GM15510 (cell line): ENCODE measurements around the gene ZP1.
A peak's percentile ranks its signal among the peaks of the same experiment; 100 is the strongest.

ENCODE experiments used
- POLR2A ChIP-seq: IDR thresholded peaks from 3 replicates; pipeline ENCODE4 v1.6.1; 2011; ENCODE audit warnings: borderline replicate concordance; ENCODE audit not compliant: insufficient read length; ENCODE audit errors: extremely low read depth

ZP1 gene

DNA sequence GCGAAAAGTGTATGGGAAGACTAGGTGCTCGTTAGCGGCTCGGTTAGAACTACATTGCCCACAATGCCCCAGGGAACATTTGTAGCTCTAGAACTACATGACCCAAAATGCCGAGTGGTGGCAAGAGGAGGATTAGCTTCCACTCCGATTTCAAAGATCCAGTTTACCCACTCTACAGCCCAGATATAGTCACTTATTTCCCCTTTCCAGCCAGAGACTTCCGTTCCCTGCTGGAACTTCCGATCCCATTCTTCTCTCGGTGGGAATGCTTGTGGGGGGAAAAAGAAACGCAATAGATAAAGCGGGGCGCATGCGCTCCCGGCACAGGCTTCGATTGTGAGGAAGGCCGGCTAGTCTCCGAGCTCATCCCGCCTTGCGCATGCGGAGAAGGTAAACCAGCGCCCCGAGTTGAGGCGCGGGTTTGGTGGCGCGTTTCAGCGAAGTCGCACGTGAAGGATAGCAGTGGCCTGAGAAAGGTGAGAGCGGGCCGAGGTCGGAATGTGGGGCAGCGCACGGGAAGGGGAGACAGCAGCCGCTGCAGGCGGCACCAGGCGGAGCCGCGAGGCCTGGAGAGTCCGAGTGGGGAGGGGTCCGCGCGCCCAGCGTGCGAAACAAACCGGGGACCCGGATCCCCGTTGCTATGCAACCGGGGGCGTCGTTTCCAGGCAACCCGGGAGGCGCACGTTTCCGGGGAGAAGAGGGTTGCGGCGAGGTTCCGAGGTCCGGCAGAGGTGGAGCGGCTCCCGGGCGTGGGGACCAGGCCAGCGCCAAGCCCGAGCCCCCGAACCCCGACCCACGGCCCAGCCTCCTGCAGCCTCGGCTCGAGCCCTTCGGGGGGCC lies 46.7 kb downstream of the ZP1 start, which contains the start of gene TMEM109:
Gene TMEM109, plus strand, starts transcription at position 366 of the 840 bp plus-strand sequence. CDS start 5,536 bp downstream, outside the sequence.
- peak; percentile 53 for TF ChIP-seq POLR2A

DNA sequence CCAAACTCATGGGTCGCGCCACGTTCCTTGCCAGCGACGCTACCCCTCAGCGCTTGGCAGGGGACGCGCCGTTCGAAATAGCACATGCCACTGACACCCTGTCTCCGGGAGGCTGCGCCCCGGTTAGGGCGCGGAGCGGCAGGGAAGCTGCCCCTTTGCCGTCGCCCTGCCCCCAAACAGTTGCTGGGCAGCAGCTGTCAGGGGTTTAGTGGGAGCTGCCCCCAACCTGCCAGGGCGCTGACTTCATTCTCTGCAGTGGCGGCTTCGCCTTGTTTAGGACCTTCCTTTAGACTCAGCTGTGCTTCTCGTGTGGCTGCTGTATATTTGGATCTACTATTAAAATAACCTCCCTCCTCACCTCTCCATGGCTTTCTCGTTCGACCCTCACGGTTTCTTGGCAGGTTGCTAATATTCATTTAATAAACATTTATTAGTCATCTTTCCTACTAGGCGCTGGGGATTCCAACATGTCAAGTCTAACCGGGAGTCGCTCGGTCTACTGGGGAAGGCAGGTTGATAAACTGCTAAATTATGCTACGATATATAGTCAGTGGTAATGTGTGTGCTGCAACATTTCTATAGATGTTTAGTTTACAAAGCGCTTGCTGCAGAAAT lies 47.4 kb downstream of the ZP1 start:
- no peak for TF ChIP-seq POLR2A

GRCh38 chr11:60915248-60915914 lies 48.0 kb downstream of the ZP1 start:
- peak; percentile 43 for TF ChIP-seq POLR2A

DNA sequence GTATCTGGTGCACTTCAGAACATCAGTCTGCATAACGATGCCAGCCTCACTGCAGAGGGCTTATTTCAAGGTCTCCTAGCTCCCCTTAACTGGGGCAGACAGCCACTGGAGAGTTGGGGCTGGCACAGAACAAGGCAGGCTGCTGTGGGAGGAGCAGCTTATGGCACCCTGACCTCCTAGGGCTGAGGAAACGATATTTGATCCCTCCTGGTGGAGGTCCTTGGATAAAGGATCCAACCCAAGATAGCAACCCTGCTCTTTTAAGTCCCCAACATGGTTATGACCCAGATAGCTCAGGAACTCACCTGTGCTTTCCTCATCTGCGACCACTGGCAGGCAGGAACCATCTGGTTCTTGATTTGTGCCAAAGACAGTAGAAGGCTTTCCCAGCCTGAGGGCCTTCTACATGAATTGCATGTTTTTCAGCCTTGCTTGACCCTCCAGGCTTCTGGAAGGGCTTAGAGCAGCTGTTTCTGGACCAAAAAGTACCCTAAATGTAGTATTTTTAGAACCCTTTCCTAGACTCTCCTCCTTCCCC lies 49.4 kb downstream of the ZP1 start:
- no peak for TF ChIP-seq POLR2A

DNA sequence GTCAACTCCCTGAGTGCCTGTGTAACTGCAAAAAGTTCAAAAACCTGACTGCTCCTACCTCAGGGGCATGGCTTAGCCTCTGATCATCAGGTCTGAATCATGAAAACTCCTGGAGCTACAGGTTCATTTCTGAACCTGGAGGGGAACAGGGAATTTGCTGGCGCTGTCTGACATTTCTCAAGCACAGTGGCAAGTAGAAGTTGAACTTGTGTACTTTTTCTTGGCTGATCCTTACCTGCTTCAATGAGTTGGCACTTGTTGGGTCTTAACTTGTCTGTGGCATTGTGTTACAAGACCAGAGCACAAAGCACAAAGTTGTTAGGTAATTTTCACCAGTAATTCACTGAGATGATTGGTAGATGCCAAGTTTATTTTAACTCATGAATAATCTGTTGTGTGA lies 49.9 kb downstream of the ZP1 start:
- TF ChIP-seq POLR2A, result no peak

- TF ChIP-seq POLR2A, result no peak
These were observed 51.1 kb downstream of the ZP1 start for GRCh38 chr11:60918251-60918938.

DNA sequence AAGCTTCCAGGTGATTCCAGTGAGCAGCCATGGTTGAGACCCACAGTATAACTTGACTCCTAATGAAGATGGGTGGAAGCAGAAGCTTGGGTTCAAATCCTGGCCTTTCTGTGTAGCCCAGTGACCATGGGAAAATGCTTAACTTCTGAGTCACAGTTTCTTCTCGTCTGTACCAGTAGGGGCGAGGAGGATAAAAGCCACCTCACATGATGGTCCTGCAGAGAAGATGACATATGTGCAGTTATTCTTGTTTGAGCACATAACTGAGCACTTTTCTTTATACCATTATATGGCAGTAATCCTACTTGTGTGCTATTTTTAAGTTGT lies 51.6 kb downstream of the ZP1 start:
- no peak for TF ChIP-seq POLR2A

GRCh38 chr11:60919320-60919719 lies 52.0 kb downstream of the ZP1 start:
- TF ChIP-seq POLR2A, result no peak

GRCh38 chr11:60919956-60920355 lies 52.6 kb downstream of the ZP1 start:
- no peak for TF ChIP-seq POLR2A

GRCh38 chr11:60921259-60921658 lies 53.9 kb downstream of the ZP1 start:
- TF ChIP-seq POLR2A, result no peak

GRCh38 chr11:60921777-60922335 lies 54.5 kb downstream of the ZP1 start:
- TF ChIP-seq POLR2A, result no peak

DNA sequence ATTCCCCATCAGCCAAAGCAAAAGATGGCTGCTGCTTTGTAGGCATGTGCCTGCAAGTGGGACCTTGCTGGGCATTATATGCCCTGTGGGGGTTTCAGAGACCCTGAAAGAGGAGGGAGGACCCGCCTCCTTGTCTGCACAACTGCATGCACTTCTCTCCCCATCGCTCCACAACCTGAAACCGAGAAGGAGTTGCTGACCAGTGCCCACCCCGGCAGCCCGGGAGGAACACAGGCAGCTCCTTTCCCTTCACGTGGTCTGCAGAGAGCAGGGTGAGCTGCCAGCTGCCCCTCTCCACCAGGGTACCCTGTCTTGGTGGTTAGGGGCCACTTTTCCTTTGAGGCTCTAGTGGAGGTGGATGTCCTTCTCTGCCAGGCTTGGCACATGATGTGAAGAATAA lies 55.6 kb downstream of the ZP1 start:
- TF ChIP-seq POLR2A, result no peak

DNA sequence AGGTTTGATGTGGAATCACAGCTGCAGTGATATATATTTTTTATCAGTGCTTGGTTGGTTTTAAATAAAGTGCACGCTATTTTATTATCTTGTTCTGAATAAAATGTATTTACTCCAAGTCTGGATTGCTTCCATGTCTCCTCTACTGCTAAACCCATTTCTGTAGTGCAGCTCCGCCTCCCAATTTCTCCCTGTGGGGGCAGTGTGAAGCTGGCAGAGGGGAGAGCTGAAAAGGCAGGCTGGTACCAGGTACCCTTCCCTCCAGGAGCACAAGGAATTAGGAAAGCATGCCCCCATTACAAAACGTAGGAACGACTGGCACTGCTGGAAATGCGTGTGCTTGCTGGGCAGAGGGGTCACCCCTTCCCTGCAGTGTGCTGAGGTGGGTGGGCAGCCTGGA lies 56.0 kb downstream of the ZP1 start:
- TF ChIP-seq POLR2A, result no peak

DNA sequence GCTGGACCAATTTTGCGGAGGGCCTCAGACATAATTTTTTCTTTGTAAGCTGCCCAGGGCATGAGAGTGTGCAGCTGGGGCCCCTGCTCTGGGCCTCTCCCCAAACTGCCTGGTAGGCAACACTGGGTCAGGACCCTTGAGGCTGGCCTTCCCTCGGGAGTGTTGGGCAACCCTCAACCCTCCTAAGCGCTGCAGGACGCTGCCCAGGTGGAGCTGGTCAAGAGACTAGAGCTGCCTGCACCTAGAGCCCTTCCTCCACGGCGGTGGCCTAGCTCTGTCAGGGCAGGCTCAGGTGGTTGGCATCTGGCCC lies 56.4 kb downstream of the ZP1 start:
- no peak for TF ChIP-seq POLR2A
